Measurements from ENCODE around the gene HLCS.

DNA sequence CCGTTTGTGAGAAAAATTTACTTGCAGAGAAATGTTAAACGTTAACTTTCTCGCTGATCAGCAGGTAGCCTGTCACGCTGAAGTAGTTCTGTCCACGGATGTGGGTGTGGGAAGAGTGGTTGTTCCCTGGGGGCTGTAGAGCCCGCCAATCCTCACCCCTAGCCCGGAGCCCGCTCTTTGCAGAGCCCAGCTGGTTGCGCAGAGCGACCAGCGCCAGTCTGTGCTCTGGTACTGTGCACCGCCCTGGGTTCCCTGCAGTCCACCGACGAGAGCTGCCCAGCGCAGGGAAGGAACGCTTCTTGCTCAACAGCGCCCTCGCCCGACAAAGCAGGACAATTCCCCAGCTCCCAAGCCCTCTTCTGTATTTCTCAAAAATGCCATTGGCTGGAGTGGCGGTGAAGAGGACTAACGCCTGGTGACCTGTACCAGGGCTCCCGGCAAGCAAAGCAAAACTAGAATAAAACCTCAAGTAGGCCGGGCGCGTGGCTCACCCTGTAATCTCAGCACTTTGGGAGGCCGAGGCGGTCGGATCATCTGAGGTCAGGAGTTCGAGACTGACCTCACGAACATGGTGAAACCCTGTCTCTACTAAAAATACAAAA lies 43.4 kb upstream of the HLCS start:
- TF ChIP-seq POLR2A (IDR thresholded peaks at IDR 0.05; ENCODE audit: low read depth, low read length) (no peak), TAF1 (IDR thresholded peaks at IDR 0.05; ENCODE audit: borderline replicate concordance, low read depth, low read length) (no peak), POLR2AphosphoS5 (IDR thresholded peaks at IDR 0.05; ENCODE audit: low read depth, low read length) (no peak)

All from GM12892 (cell line).